Keratinocyte (primary cell): ENCODE measurements around the gene NDUFS7. TPM values are rescaled to one million over a fixed set of nuclear protein-coding genes. Genes with fewer than 3 reads are reported as not detected.

Experiments used
- DNase-seq: peaks from one replicate; pipeline ENCODE4 v3.0.0-alpha.2; 2011; ENCODE audit warnings: low read depth, missing footprints, low spot score
- FAIRE-seq: peaks from 2 replicates; lab custom pipeline; 2011; peaks lifted over from hg19 to GRCh38; lab: Jason Lieb, UNC
- H2AFZ ChIP-seq: 2 replicates; pipeline ENCODE4 v1.6.0; 2012; ENCODE audit warnings: low read length, control low read depth, inconsistent platforms; ENCODE audit not compliant: control insufficient read depth
- H3K27ac ChIP-seq: 2 replicates; pipeline ENCODE4 v1.5.1; 2011; ENCODE audit warnings: low read length; ENCODE audit not compliant: control insufficient read depth, insufficient read depth
- H3K27me3 ChIP-seq: 3 replicates; pipeline ENCODE4 v1.6.0; 2011; ENCODE audit warnings: low read length; ENCODE audit not compliant: control insufficient read depth, insufficient read depth; ENCODE audit errors: extremely low read depth
- H3K36me3 ChIP-seq, 2 experiments: 2 replicates in 1 of 2; 3 replicates in 1 of 2; pipeline ENCODE4 v1.5.1; 2011; ENCODE audit warnings: low read length in 2 of 2, mild to moderate bottlenecking in 1 of 2; ENCODE audit not compliant: control insufficient read depth in 2 of 2, insufficient read depth in 2 of 2; ENCODE audit errors: extremely low read depth in 1 of 2
- H3K4me1 ChIP-seq: 3 replicates; pipeline ENCODE4 v1.5.1; 2011; ENCODE audit warnings: low read length; ENCODE audit not compliant: control insufficient read depth, insufficient read depth; ENCODE audit errors: extremely low read depth
- H3K4me2 ChIP-seq: 3 replicates; pipeline ENCODE4 v1.6.0; 2011; ENCODE audit warnings: low read depth, low read length; ENCODE audit not compliant: control insufficient read depth, insufficient read depth; ENCODE audit errors: extremely low read depth
- H3K4me3 ChIP-seq, 3 experiments: fragments of 200-600 bp in 1 of 3; sonication (generic) in 1 of 3; 2 replicates in 2 of 3; 3 replicates in 1 of 3; pipeline ENCODE4 v1.5.1; 2011 to 2016; ENCODE audit warnings: low read length in 3 of 3, mild to moderate bottlenecking in 3 of 3, control low read depth in 2 of 3, inconsistent platforms in 1 of 3, low read depth in 1 of 3, mixed read lengths in 1 of 3, mixed run types in 1 of 3, moderate library complexity in 1 of 3; ENCODE audit not compliant: control insufficient read depth in 2 of 3, insufficient read depth in 2 of 3; ENCODE audit errors: extremely low read depth in 1 of 3
- H3K79me2 ChIP-seq: 2 replicates; pipeline ENCODE4 v1.6.0; 2012; ENCODE audit warnings: low read length; ENCODE audit not compliant: control insufficient read depth, insufficient read depth
- H3K9ac ChIP-seq: 3 replicates; pipeline ENCODE4 v1.6.0; 2011; ENCODE audit warnings: low read length; ENCODE audit not compliant: control insufficient read depth, insufficient read depth; ENCODE audit errors: extremely low read depth
- H3K9me1 ChIP-seq: 3 replicates; pipeline ENCODE4 v1.6.0; 2011; ENCODE audit warnings: low read length; ENCODE audit not compliant: control insufficient read depth, insufficient read depth; ENCODE audit errors: extremely low read depth
- H3K9me3 ChIP-seq: 2 replicates; pipeline ENCODE4 v1.5.1; 2012; ENCODE audit warnings: low read depth, low read length; ENCODE audit not compliant: control insufficient read depth
- H4K20me1 ChIP-seq: 3 replicates; pipeline ENCODE4 v1.6.0; 2011; ENCODE audit warnings: low read length; ENCODE audit not compliant: control insufficient read depth, insufficient read depth; ENCODE audit errors: extremely low read depth
- EZH2 ChIP-seq: IDR thresholded peaks from one replicate; pipeline ENCODE4 v1.6.1; 2012; ENCODE audit warnings: inconsistent platforms, mild to moderate bottlenecking, low read length, moderate library complexity
- dilution Hi-C: fragments of 300-500 bp; cut with MboI; formaldehyde crosslinking; loops from one replicate; pipeline ENCODE4 v1.7.0; 2020; ENCODE audit warnings: low sequenced_read_pairs; ENCODE audit not compliant: extremely low pct_ligation_motif_present
- polyA plus RNA-seq, 5 experiments: library from polyadenylated mRNA; depleted of rRNA in 3 of 5; stranded (reverse) in 3 of 5; stranded (forward) in 1 of 5; unstranded in 1 of 5; fragments of >200 nt; gene quantifications; 1 replicate in 1 of 5; 2 replicates in 3 of 5; 3 replicates in 1 of 5; pipeline versions ENCODE4 v1.2.1 to v1.2.3, GENCODE V29; 2011 to 2012; ENCODE audit warnings: missing spikeins in 2 of 5, low read depth in 1 of 5, low replicate concordance in 1 of 5
- TF ChIP-seq, protein P1 (sequence below), 3 experiments: IDR thresholded peaks in 1 of 3; conservative IDR thresholded peaks in 1 of 3; optimal IDR thresholded peaks in 1 of 3; 2 replicates in 2 of 3; 3 replicates in 1 of 3; pipeline versions ENCODE3 to v1.5.1; 2011; ENCODE audit warnings: low read length in 3 of 3, mild to moderate bottlenecking in 3 of 3, moderate library complexity in 2 of 3, control low read depth in 1 of 3, inconsistent platforms in 1 of 3; ENCODE audit not compliant: insufficient read depth in 2 of 3; ENCODE audit errors: extremely low read depth in 1 of 3

The NDUFS7 gene
- polyA plus RNA-seq, 1 donor (not counting 4 experiments of a cell fraction or from before 2014, with no cell fraction given), result 23.2 TPM

DNA sequence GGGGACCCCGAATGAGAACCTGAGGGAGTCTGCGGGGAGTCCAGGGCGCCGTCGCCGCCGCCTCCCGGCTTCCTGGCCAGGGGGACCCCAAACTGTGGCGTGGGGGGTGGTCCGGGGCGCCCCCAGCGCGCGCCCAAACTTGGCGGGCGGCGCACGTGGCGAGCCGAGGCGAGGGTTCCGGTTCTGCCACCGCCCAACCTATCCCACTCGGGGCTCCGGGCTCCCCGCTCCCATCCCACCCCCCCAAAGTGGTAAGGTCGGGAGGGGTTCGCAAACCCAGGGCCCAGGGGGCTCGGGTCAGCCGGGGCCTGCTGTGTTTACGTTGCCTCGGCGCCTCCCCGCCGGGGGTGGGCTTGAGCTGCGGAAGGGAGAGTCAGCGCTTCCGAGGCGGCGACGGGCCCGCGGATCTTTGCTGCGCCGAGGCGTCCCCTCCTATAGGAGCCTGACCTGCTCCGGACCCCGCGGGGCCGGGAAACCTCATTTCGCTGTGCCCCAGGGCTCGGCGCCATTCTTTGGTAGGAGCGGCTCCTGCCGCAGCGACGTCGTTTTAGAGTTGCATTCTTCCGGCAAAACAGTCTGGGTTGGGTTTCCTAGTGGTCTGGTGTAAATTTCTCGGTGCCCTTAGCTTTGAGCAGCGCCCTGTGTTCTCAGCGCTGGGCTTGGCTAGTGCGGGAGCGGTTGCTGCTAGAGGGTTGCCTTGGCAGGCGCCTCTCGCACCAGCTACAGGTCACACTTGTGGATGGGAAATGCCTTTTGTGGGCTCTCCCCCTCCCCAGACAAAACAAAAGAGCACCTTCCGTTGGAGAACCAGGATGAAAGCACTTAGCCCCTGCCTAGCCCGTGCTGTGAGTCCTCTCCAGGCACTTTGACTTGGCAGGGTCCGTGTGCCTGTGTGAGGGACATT lies 24.8 kb downstream of the NDUFS7 start:
- H3K4me3 ChIP-seq, result peak overlapping the region; percentile 75 to 79 (median 77)
- H3K9me1 ChIP-seq, result peaks cover 2% of the 10 kb centered on the region
- H3K27ac ChIP-seq, result peak overlapping the region; percentile 86
- peaks cover 5 to 20% of the 10 kb centered on the region in 2 experiments for H3K36me3 ChIP-seq
- dilution Hi-C loops, result no loop called here
- H3K9me3 ChIP-seq, result no peaks in the 10 kb centered on the region
- TF ChIP-seq, protein P1, sequence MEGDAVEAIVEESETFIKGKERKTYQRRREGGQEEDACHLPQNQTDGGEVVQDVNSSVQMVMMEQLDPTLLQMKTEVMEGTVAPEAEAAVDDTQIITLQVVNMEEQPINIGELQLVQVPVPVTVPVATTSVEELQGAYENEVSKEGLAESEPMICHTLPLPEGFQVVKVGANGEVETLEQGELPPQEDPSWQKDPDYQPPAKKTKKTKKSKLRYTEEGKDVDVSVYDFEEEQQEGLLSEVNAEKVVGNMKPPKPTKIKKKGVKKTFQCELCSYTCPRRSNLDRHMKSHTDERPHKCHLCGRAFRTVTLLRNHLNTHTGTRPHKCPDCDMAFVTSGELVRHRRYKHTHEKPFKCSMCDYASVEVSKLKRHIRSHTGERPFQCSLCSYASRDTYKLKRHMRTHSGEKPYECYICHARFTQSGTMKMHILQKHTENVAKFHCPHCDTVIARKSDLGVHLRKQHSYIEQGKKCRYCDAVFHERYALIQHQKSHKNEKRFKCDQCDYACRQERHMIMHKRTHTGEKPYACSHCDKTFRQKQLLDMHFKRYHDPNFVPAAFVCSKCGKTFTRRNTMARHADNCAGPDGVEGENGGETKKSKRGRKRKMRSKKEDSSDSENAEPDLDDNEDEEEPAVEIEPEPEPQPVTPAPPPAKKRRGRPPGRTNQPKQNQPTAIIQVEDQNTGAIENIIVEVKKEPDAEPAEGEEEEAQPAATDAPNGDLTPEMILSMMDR (optimal IDR thresholded peaks at IDR 0.05 in 1 of 3, IDR thresholded peaks at IDR 0.05 in 1 of 3, conservative IDR thresholded peaks at IDR 0.05 in 1 of 3; ENCODE audit: extremely low read depth in 1 of 3, insufficient read depth in 2 of 3, low read length in 3 of 3), result no peak
- no peak for TF ChIP-seq EZH2
- H3K9ac ChIP-seq, result peak overlapping the region; percentile 95
- peaks cover 58% of the 10 kb centered on the region for H3K79me2 ChIP-seq
- peak overlapping the region; percentile 88 for H3K4me2 ChIP-seq
- H3K4me1 ChIP-seq, result peaks cover 37% of the 10 kb centered on the region
- no peak for FAIRE-seq
- H2AFZ ChIP-seq, result no peak overlapping the region
- H3K27me3 ChIP-seq, result no peaks in the 10 kb centered on the region
- peaks cover 47% of the 10 kb centered on the region for H4K20me1 ChIP-seq
- DNase-seq, result no peak

DNA sequence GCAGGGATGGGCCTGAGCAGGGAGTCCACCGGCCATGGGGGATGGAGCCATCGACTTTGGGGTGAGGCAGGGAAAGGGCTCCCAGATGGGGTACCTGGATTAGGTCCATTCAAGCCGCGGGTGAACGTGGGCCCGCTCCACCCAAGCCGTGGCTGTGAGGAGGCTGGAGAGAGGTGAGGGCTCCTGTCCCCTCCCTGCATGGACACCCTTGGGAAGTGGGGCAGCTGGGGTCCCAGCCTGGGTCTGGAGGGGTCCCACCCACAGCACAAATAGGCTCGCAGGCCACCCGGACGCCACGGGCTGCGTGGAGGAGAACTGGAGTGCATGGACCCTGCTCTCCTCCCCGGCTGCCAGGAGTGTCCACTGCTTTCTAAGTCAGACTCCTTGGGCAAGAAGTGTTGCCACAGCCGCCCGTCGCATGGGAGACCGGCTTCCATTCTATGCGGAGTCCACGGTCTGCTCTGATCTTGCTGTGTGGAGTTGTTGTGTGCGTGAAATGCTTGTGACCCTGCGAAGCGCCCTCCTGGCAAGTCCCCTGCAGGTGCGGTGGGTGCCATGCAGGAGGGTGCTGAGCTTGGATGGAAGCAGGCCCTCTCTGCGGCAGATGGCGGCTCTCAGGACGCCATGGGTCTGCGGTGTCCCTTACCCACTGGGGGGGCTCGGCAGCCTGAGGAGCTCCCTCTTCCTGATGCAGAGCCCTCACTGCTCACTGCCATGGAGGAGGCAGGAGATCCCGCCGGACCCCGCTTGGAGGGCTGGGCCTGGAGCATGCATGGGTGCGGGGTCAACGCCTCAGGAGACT lies 25.7 kb downstream of the NDUFS7 start:
- H3K27ac ChIP-seq, result peak overlapping the region; percentile 86
- H3K4me2 ChIP-seq, result peak overlapping the region; percentile 88
- peaks cover 37% of the 10 kb centered on the region for H3K4me1 ChIP-seq
- peaks cover 2% of the 10 kb centered on the region for H3K9me1 ChIP-seq
- no peaks in the 10 kb centered on the region for H3K27me3 ChIP-seq
- peaks cover 5 to 20% of the 10 kb centered on the region in 2 experiments for H3K36me3 ChIP-seq
- no peak overlapping the region for H2AFZ ChIP-seq
- dilution Hi-C loops, result no loop called here
- TF ChIP-seq, protein P1 (optimal IDR thresholded peaks at IDR 0.05 in 1 of 3, IDR thresholded peaks at IDR 0.05 in 1 of 3, conservative IDR thresholded peaks at IDR 0.05 in 1 of 3; ENCODE audit: extremely low read depth in 1 of 3, insufficient read depth in 2 of 3, low read length in 3 of 3), result no peak
- TF ChIP-seq EZH2, result no peak
- H3K9me3 ChIP-seq, result no peaks in the 10 kb centered on the region
- DNase-seq, result no peak
- H4K20me1 ChIP-seq, result peaks cover 51% of the 10 kb centered on the region
- H3K9ac ChIP-seq, result peak overlapping the region; percentile 95
- peaks cover 67% of the 10 kb centered on the region for H3K79me2 ChIP-seq
- H3K4me3 ChIP-seq, result peak overlapping the region; percentile 75 to 79 (median 77)
- FAIRE-seq, result no peak
